Subcutaneous abdominal adipose tissue (tissue), 5 donors: Measurements from ENCODE around the gene GYS2.

Source experiments
- H3K27ac ChIP-seq: one replicate; pipeline ENCODE4 v1.7.0; 2013; ENCODE audit warnings: low read depth, mild to moderate bottlenecking, inconsistent platforms, low read length, moderate library complexity
- H3K27me3 ChIP-seq, 5 donors: one replicate each; pipeline ENCODE4 v1.7.0; 2013; ENCODE audit warnings: low read length in 5 of 5, inconsistent platforms in 1 of 5; ENCODE audit not compliant: control insufficient read depth in 5 of 5, insufficient read depth in 4 of 5
- H3K36me3 ChIP-seq, 5 donors: one replicate each; pipeline ENCODE4 v1.7.0; 2013; ENCODE audit warnings: low read length in 5 of 5; ENCODE audit not compliant: control insufficient read depth in 5 of 5, insufficient read depth in 5 of 5
- H3K4me1 ChIP-seq, 5 donors: one replicate each; pipeline ENCODE4 v1.7.0; 2013; ENCODE audit warnings: low read length in 5 of 5, mild to moderate bottlenecking in 3 of 5, moderate library complexity in 1 of 5; ENCODE audit not compliant: control insufficient read depth in 5 of 5, insufficient read depth in 5 of 5
- H3K4me3 ChIP-seq, 5 donors: one replicate each; pipeline ENCODE4 v1.7.0; 2013; ENCODE audit warnings: low read length in 5 of 5, low read depth in 1 of 5
- H3K9ac ChIP-seq, 5 donors: one replicate each; pipeline ENCODE4 v1.7.0; 2013; ENCODE audit warnings: low read length in 5 of 5, mild to moderate bottlenecking in 4 of 5, moderate library complexity in 3 of 5
- H3K9me3 ChIP-seq, 5 donors: one replicate each; pipeline ENCODE4 v1.7.0; 2013; ENCODE audit warnings: low read length in 5 of 5; ENCODE audit not compliant: control insufficient read depth in 5 of 5
- donor health status: healthy.
- donor health status: healthy.
- donor health status: healthy.
- donor health status: healthy.
- donor health status: healthy.

Gene GYS2

DNA sequence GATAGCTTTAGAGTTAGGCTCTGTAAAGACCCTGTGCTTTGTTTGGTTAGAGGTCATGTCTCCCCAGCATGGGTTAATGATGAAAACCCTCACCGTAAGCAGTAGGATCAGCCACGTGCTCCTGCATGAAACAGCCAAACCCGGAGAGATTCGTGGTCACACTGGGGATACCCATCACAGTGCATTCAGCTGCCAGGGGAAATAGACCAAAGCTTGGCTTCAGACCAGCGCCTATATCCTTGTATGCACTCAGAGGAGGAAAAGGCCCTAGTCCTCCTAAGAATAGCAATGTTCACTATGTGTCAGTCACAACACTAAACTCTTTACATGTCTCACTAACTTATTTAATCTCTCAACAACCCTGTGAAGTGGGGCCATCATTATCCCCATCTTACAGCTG, 62.2 kb downstream of the GYS2 start:
- Histone ChIP-seq H3K27me3 (no peaks in the 10 kb centered on the region), H3K9ac (no peak overlapping the region), H3K27ac (no peak overlapping the region)

DNA sequence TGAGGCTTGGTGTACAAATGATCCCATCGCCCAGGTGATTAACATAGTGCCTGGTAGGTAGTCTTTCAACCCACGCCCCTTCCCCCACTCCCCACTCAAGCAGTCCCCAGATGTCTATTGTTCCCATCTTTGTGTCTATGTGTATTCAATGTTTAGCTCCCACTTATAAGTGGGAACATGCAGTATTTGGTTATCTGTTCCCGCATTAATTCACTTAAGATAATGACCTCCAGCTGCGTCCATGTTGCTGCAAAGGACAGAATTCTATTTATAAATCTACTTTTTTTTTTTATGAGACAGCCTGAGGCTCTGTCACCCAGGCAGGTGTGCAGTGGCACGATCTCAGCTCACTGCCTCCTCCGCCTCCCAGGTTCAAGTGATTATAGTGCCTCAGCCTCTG, 62.9 kb downstream of the GYS2 start:
- Histone ChIP-seq H3K36me3 (no peaks in the 10 kb centered on the region), H3K4me1 (no peaks in the 10 kb centered on the region), H3K9me3 (no peaks in the 10 kb centered on the region), H3K9ac (no peak overlapping the region), H3K27ac (no peak overlapping the region), H3K4me3 (no peak overlapping the region), H3K27me3 (no peaks in the 10 kb centered on the region)

More for the DNA sequence above, 62.2 kb downstream of the GYS2 start:
- H3K36me3 ChIP-seq, result no peaks in the 10 kb centered on the region
- no peak overlapping the region for H3K4me3 ChIP-seq
- no peaks in the 10 kb centered on the region for H3K4me1 ChIP-seq
- H3K9me3 ChIP-seq, result no peaks in the 10 kb centered on the region

DNA sequence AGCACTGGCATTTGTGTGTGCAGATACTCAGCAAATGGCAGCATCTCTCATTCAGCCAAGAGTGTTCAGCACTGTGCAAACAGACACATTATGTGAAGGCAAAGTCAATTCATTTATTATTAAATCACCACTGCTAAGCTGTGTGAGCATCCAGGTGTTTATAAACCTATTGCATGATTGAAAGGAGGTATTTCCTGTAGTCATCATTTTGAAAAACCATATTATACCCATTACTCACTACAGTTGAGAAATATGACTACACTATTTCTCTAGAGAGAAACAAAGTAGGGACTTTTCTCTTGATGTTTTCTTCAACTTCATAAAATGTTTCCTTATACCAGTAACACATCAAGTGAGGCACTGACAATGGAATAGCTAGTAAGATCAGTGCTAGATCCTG, 64.8 kb downstream of the GYS2 start:
- H3K27ac ChIP-seq, result no peak overlapping the region
- H3K4me1 ChIP-seq, result no peaks in the 10 kb centered on the region
- peaks cover 0 to 3% (median 0%) of the 10 kb centered on the region in 5 donors for H3K36me3 ChIP-seq
- H3K9ac ChIP-seq, result no peak overlapping the region
- H3K9me3 ChIP-seq, result no peaks in the 10 kb centered on the region
- H3K27me3 ChIP-seq, result no peaks in the 10 kb centered on the region
- no peak overlapping the region for H3K4me3 ChIP-seq

DNA sequence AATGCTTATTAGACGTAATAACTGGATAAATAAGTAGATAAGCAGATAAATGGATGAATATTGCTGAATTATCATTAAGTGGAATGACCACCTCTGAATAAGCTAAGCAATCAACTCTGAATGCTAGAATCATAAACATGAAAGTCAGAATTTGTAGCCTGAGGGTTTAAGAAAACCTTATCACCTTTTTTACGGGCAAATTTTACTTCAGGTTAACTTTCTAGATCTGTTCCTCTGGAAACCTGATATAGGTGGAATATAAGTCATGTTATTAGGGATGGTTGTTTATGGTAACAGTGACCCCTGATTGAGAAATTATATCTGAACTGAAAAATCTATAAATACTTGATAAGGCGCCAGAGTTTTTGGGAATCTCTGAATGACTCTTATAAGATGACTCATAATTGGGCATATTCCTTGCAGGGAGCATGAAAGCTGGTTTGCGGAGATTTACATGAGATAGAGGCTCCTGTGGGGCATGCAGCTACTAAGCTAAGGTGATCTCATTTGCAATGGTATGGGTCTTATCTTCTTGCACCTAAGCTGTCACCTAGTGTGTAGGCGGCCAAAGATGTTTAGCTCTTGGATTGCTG, 66.5 kb downstream of the GYS2 start:
- Histone ChIP-seq H3K27me3 (no peaks in the 10 kb centered on the region), H3K9me3 (no peaks in the 10 kb centered on the region), H3K4me1 (no peaks in the 10 kb centered on the region), H3K9ac (no peak overlapping the region), H3K36me3 (peaks cover 0 to 3% (median 0%) of the 10 kb centered on the region in 5 donors), H3K4me3 (no peak overlapping the region), H3K27ac (no peak overlapping the region)

DNA sequence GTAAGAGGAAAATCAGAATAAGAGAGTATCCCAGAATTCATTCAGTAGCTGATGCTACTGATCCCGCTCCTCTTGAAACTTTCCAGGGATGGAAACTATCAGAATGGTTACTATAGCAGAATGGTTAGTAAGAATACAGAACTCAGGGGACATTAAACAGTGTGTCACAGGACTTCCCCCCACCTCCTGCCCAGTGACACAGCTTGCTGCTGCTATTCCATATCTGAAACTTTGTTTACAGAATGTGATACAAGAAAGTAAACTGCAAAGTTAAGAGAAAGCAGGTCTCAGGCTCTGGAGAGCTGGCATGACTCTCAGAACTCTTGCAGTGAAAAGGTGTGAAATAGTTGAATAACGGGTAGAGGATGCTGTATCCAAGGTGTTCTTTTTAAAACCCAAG, 75.2 kb downstream of the GYS2 start:
- Histone ChIP-seq H3K9me3 (no peaks in the 10 kb centered on the region), H3K27me3 (peaks cover 0 to 4% (median 0%) of the 10 kb centered on the region in 5 donors), H3K4me3 (no peak overlapping the region), H3K9ac (no peak overlapping the region), H3K36me3 (peaks cover 0 to 4% (median 0%) of the 10 kb centered on the region in 5 donors), H3K4me1 (peaks cover 0 to 27% (median 20%) of the 10 kb centered on the region in 5 donors), H3K27ac (peak overlapping the region; percentile 45)

DNA sequence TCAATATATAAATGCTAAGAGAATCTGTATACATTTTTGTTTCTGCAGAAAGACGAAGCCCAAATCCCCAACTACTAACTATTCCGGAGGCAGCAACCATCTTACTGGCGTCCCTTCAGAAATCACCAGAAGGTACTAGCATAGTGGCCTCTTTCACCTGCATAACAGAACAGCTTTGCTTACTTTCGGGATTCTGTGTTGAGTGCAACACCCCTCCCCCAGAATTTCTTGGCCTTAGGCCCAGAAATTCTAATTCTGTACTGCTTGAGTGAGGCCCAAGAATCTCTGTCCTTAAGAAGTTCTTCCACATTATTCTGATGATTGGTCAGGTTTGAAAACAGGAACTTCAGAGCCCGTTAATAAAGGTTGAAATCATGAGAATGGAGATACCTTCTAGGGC, 75.7 kb downstream of the GYS2 start:
- Histone ChIP-seq H3K4me1 (peaks cover 0 to 27% (median 20%) of the 10 kb centered on the region in 5 donors), H3K36me3 (peaks cover 0 to 4% (median 0%) of the 10 kb centered on the region in 5 donors), H3K27me3 (peaks cover 0 to 4% (median 0%) of the 10 kb centered on the region in 5 donors), H3K27ac (peak overlapping the region; percentile 45), H3K4me3 (no peak overlapping the region), H3K9me3 (peaks cover 0 to 2% (median 0%) of the 10 kb centered on the region in 5 donors), H3K9ac (no peak overlapping the region)

DNA sequence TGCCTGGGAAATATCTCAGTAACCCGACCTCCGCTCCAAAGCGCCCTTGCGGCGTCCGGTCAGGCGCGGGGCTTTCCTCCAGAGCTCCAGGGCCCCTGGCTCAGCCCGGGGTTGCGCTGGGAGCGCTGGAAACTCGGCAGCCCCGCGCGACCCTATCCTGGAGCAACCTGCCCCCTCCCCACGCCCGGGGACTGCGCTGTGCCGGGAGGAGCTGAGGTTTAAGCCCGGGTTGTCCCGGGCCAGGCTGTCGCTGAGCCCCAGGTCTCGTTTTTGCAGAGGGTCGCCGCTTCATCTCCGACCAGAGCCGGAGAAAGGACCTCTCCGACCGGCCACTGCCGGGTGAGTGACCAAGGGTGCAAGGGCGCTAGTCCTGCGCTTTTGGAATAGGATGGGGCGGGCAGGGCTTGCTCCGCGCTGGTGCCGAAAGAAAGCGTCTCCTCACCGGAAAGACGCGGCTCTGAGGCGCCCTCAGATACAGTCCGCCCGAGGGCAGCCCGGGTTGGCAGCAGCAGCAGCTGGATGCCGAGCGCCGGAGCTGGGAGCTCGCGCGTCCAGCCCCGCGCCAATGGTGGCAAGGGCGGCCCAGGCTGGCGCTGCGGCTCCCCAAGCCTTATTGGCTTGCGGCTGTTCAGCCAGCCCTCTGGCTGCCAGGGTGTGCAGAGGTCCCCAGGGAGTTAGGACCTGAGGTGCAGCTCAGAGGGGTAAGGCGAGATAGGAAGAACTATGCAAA, 77.0 kb downstream of the GYS2 start:
- peaks cover 0 to 4% (median 0%) of the 10 kb centered on the region in 5 donors for H3K27me3 ChIP-seq

DNA sequence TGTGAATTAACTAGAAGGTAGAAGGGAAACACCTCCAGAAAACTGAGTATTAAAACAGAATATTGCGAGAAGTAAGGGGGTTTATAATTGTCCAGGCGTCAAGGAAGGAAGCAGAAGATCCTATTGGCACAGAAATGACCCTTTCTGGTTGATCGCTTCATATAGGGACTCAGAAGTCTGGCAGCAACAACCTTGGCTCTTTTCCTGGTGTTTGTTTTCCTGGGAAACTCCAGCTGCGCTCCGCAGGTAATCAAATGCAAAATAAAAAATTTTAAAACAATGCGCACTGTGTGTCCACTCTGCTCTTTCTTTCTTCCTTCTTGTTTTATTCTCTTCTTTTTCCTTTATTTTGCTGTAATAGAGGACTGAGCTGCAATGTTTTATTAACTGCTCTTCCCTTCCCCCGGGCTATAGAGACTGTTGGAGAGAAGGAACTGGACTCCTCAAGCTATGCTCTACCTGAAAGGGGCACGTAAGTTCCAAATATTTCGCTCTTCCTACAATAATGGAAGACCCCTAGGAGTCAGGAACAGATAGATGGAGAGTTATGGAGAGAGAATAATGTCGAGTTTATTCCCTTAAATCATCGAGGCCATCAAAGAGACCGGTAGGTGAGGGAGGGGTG, 77.8 kb downstream of the GYS2 start:
- Histone ChIP-seq H3K4me3 (peak overlapping the region; percentile 42 to 79 (median 77)), H3K27me3 (peaks cover 0 to 4% (median 0%) of the 10 kb centered on the region in 5 donors), H3K36me3 (peaks cover 0 to 4% (median 0%) of the 10 kb centered on the region in 5 donors), H3K9me3 (peaks cover 0 to 2% (median 0%) of the 10 kb centered on the region in 5 donors), H3K9ac (peak overlapping the region in 2 of 5 donors; percentile 21 to 66), H3K4me1 (peaks cover 0 to 27% (median 20%) of the 10 kb centered on the region in 5 donors), H3K27ac (peak overlapping the region; percentile 45)

More for the DNA sequence above, 77.0 kb downstream of the GYS2 start:
- peaks cover 0 to 27% (median 20%) of the 10 kb centered on the region in 5 donors for H3K4me1 ChIP-seq
- peaks cover 0 to 2% (median 0%) of the 10 kb centered on the region in 5 donors for H3K9me3 ChIP-seq
- peak overlapping the region; percentile 45 for H3K27ac ChIP-seq
- H3K9ac ChIP-seq, result peak overlapping the region in 4 of 5 donors; percentile 18 to 66 (median 20)
- H3K36me3 ChIP-seq, result peaks cover 0 to 4% (median 0%) of the 10 kb centered on the region in 5 donors
- H3K4me3 ChIP-seq, result peak overlapping the region; percentile 56 to 79 (median 77)

DNA sequence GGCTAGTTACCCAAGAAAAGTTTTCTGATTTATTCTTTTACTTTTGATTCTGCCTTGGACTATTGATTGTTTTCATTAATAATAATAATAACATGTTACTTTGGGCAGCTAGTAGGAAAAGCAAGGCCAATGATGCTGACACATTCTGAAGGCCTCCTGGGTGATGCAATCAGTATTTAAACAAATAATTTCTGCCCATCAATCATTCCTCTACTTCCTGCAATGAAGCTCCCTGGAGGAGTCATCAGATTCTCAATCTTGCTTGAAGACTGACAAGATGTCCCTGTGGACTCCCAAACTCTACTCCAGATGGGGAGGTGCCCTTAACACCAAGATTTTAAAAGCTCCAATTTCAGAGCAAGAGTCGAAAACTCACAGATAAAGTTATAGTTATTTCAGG, 78.6 kb downstream of the GYS2 start, which contains the start of gene SPX:
Gene SPX (plus strand): TSS at position 244 of the 400 bp plus-strand sequence. CDS start 177 bp downstream, outside the sequence.
- Histone ChIP-seq H3K4me3 (peak within 1 kb of the TSS; percentile 42 to 79 (median 77)), H3K27me3 (peaks cover 0 to 4% (median 0%) of the 10 kb centered on the region in 5 donors), H3K27ac (peak within 1 kb of the TSS; percentile 45), H3K4me1 (peaks cover 0 to 27% (median 20%) of the 10 kb centered on the region in 5 donors), H3K36me3 (peaks cover 0 to 4% (median 0%) of the 10 kb centered on the region in 5 donors), H3K9ac (peak within 1 kb of the TSS in 1 of 5 donors; percentile 21), H3K9me3 (peaks cover 0 to 2% (median 0%) of the 10 kb centered on the region in 5 donors)
